Chondrocyte (in vitro differentiated cells): Measurements from ENCODE around the gene DDX31. TPM values are rescaled to one million over a fixed set of nuclear protein-coding genes. Genes with fewer than 3 reads are reported as not detected.
A peak's percentile ranks its signal among the peaks of the same experiment; 100 is the strongest.

Source experiments
- DNase-seq: peaks from one replicate; pipeline ENCODE4 v3.0.0; 2021; ENCODE audit warnings: mixed read lengths, low spot score
- H3K27ac Mint-ChIP-seq: one replicate; pipeline ENCODE4 v1.8.0; 2021; ENCODE audit warnings: mild to moderate bottlenecking, moderate library complexity, mixed read lengths; ENCODE audit not compliant: unreplicated experiment
- H3K27me3 Mint-ChIP-seq: 2 replicates; pipeline ENCODE4 v1.8.0; 2021; ENCODE audit warnings: low read depth, mixed read lengths
- H3K36me3 Mint-ChIP-seq: 2 replicates; pipeline ENCODE4 v1.8.0; 2021; ENCODE audit warnings: low read depth, mixed read lengths
- H3K4me1 Mint-ChIP-seq: 2 replicates; pipeline ENCODE4 v1.8.0; 2021; ENCODE audit warnings: low read depth, mild to moderate bottlenecking, mixed read lengths
- H3K4me3 Mint-ChIP-seq: one replicate; pipeline ENCODE4 v1.8.0; 2021; ENCODE audit warnings: mild to moderate bottlenecking, moderate library complexity, mixed read lengths; ENCODE audit not compliant: unreplicated experiment
- H3K9me3 Mint-ChIP-seq: 2 replicates; pipeline ENCODE4 v1.8.0; 2021; ENCODE audit warnings: low read depth, mixed read lengths
- CTCF ChIP-seq: fragments of 200-600 bp; sonication (generic); IDR thresholded peaks from 2 replicates; pipeline ENCODE4 v1.5.0; 2021; ENCODE audit warnings: antibody characterized with exemption, mild to moderate bottlenecking, moderate library complexity
- total RNA-seq: library from RNA; stranded (reverse); gene quantifications from 3 replicates; pipeline ENCODE4 v1.2.1, GENCODE V29; 2021

Gene DDX31
- total RNA-seq, 1 donor from 2014 or later = 11.9 TPM

GRCh38 chr9:132584601-132585560 is 84.9 kb downstream of the DDX31 start:
- no peak for DNase-seq
- no peak overlapping the region for H3K4me3 Mint-ChIP-seq
- no peaks in the 10 kb centered on the region for H3K9me3 Mint-ChIP-seq
- peaks cover 12% of the 10 kb centered on the region for H3K4me1 Mint-ChIP-seq
- no peak for TF ChIP-seq CTCF
- peaks cover 64% of the 10 kb centered on the region for H3K27me3 Mint-ChIP-seq
- H3K27ac Mint-ChIP-seq = no peak overlapping the region
- no peaks in the 10 kb centered on the region for H3K36me3 Mint-ChIP-seq

- peaks cover 12% of the 10 kb centered on the region for H3K4me1 Mint-ChIP-seq
- no peaks in the 10 kb centered on the region for H3K9me3 Mint-ChIP-seq
- H3K27ac Mint-ChIP-seq = no peak overlapping the region
- H3K4me3 Mint-ChIP-seq = no peak overlapping the region
- no peak for TF ChIP-seq CTCF
- H3K36me3 Mint-ChIP-seq = no peaks in the 10 kb centered on the region
- H3K27me3 Mint-ChIP-seq = peaks cover 66% of the 10 kb centered on the region
- DNase-seq = no peak
Measured at GRCh38 chr9:132583584-132584304, 86.0 kb downstream of the DDX31 start.

GRCh38 chr9:132582786-132583583 is 86.8 kb downstream of the DDX31 start:
- H3K36me3 Mint-ChIP-seq = no peaks in the 10 kb centered on the region
- H3K4me3 Mint-ChIP-seq = no peak overlapping the region
- DNase-seq = no peak
- peaks cover 12% of the 10 kb centered on the region for H3K4me1 Mint-ChIP-seq
- no peak for TF ChIP-seq CTCF
- H3K27me3 Mint-ChIP-seq = peaks cover 69% of the 10 kb centered on the region
- no peak overlapping the region for H3K27ac Mint-ChIP-seq
- H3K9me3 Mint-ChIP-seq = no peaks in the 10 kb centered on the region

GRCh38 chr9:132582276-132582785 is 87.5 kb downstream of the DDX31 start, which contains the start of gene BARHL1:
BARHL1 (plus strand) TSS chr9:132582606; CDS start chr9:132582798, 192 bp downstream.
- H3K27ac Mint-ChIP-seq = no peak within 1 kb of the TSS
- TF ChIP-seq CTCF = no peak
- H3K4me3 Mint-ChIP-seq = peak within 1 kb of the TSS; percentile 52
- no peak for DNase-seq
- peaks cover 69% of the 10 kb centered on the region for H3K27me3 Mint-ChIP-seq
- no peaks in the 10 kb centered on the region for H3K9me3 Mint-ChIP-seq
- H3K4me1 Mint-ChIP-seq = peaks cover 12% of the 10 kb centered on the region
- no peaks in the 10 kb centered on the region for H3K36me3 Mint-ChIP-seq
